ENCODE measurements around the gene EBF4.
"Not testable (repeated sequence)": the region's sequence is repeated elsewhere in the genome, so short reads cannot be mapped to it uniquely, and the experiment has no call there.

The EBF4 gene

DNA sequence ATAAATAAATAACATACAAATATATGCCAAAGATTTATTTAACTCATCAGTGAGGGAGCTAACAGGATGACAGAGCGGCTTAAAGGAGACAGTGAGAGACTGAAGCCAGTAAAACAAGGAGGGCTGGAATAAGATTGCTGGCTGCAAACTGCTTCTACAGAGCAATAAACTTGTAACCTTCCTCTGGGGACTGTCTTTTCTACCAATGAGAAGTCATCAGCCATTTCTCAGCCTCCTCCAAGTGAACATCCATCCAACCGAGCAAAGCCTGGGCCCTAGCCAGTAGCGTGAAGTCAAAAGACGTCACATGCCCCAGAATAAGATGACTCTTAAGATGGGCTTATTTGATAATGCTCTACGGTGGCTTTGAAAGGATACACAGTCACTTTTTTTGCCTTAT, 65.4 kb downstream of the EBF4 start:
- no peak for FAIRE-seq
- no peak for DNase-seq (ENCODE audit: insufficient read length)
- no peak for TF ChIP-seq POLR2AphosphoS5 (IDR thresholded peaks at IDR 0.05; ENCODE audit: low read depth, low read length)
- TF ChIP-seq TAF1 (IDR thresholded peaks at IDR 0.05; ENCODE audit: borderline replicate concordance, low read depth, low read length) = no peak
- TF ChIP-seq POLR2A (IDR thresholded peaks at IDR 0.05; ENCODE audit: low read depth, low read length) = no peak

DNA sequence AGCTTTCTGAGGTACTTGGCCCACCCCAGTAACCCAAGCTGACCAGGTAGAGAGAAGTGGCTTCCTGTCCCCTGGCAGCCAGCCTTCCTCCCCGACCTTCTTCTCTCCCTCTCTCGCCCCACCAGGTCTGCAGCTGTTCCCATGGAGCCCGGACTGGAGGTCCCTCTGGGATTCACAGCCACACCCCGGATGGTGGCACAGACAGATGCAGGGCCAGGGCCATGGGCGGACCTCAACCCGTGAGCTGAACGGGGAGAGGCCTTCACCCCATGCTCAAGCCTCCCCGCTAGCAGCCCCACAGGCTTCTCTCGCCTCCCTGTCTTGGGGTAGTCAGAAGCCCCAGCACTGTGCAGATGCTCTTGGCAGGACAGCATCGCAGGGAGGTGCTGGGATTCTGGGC, 66.6 kb downstream of the EBF4 start:
- FAIRE-seq = no peak
- TF ChIP-seq TAF1 (IDR thresholded peaks at IDR 0.05; ENCODE audit: borderline replicate concordance, low read depth, low read length) (no peak), POLR2AphosphoS5 (IDR thresholded peaks at IDR 0.05; ENCODE audit: low read depth, low read length) (no peak), POLR2A (IDR thresholded peaks at IDR 0.05; ENCODE audit: low read depth, low read length) (no peak)

DNA sequence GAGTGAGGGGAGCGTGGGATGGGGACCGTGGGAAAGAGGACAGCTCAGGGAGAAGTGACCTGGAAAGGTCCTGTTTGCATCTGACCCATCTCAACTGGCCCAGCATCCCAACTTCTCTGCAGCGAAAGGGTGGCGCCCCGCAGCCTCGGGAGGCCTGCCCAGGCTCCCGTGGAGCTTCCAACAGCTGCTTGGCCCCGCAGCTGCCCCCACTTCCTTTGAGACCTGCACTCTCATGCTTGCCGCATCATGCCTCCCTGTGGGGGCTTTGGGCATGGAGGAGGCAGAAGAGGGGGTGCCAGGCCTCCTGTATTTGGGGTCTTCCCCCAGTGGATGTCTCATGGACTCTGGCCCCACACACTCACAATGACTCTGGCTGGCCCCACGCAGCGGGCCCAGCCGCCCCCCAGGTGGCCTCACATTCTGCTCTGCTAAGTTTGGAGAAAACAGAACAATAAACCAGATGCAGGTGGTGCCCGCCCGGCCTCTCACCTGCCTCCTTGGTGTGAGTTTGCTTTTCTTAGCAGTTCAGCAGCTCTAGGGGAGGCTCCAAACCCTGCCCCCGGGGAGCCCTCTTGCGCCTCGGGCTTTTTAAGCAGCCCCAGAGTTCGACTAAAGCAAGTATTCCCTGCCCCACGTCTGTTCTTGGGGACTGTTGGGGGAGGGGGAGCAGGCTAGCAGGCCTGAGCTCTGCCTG, 67.2 kb downstream of the EBF4 start:
- FAIRE-seq = no peak
- no peak for DNase-seq (ENCODE audit: insufficient read length)
- TF ChIP-seq POLR2AphosphoS5 (IDR thresholded peaks at IDR 0.05; ENCODE audit: low read depth, low read length) = no peak
- TF ChIP-seq TAF1 (IDR thresholded peaks at IDR 0.05; ENCODE audit: borderline replicate concordance, low read depth, low read length) = no peak
- no peak for TF ChIP-seq POLR2A (IDR thresholded peaks at IDR 0.05; ENCODE audit: low read depth, low read length)

More for the DNA sequence above, 66.6 kb downstream of the EBF4 start:
- DNase-seq (ENCODE audit: insufficient read length) = no peak

GRCh38 chr20:2760297-2760951, 67.8 kb downstream of the EBF4 start:
- TF ChIP-seq POLR2A (IDR thresholded peaks at IDR 0.05; ENCODE audit: low read depth, low read length) (no peak), POLR2AphosphoS5 (IDR thresholded peaks at IDR 0.05; ENCODE audit: low read depth, low read length) (no peak), TAF1 (IDR thresholded peaks at IDR 0.05; ENCODE audit: borderline replicate concordance, low read depth, low read length) (no peak)
- FAIRE-seq = no peak
- no peak for DNase-seq (ENCODE audit: insufficient read length)

DNA sequence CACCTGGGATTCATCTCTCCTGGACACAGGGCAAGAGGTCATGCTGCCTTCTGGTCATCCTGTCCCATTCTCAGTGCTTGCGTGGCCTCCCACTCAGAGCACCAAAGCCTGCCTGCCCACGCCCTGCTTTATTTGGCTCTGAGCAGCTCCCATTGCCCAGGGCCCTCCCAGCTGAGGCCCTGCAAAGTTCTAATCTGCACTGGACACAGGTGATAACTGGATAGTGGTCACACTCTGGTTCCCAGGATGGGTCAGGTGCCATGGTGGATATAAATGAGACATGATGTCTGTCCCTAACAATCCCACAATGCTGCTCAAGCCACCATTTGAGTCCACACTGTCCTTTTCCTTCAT, 68.3 kb downstream of the EBF4 start:
- FAIRE-seq (no peak), DNase-seq (ENCODE audit: insufficient read length) (no peak)
- TF ChIP-seq POLR2A (IDR thresholded peaks at IDR 0.05; ENCODE audit: low read depth, low read length) (no peak), POLR2AphosphoS5 (IDR thresholded peaks at IDR 0.05; ENCODE audit: low read depth, low read length) (no peak), TAF1 (IDR thresholded peaks at IDR 0.05; ENCODE audit: borderline replicate concordance, low read depth, low read length) (no peak)

DNA sequence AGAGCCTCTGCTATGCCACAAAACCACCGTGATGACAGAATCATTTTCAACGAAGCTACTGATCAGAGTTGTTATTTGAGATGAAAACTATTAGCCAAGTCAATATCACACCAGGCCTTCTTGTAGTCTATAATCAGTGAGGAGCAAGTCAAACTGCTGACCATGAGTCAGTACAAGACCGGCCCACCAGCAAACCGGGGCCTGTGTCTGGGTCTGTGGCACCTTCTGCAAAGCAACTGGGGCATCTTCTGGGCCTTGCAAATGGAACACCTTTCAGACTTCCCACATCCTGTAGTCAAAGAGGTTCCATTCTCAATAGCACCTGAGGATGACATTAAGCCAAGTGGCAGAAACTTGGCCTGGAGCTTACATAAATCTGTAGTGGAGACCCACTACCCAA, 69.3 kb downstream of the EBF4 start:
- TF ChIP-seq POLR2A (IDR thresholded peaks at IDR 0.05; ENCODE audit: low read depth, low read length) (no peak), TAF1 (IDR thresholded peaks at IDR 0.05; ENCODE audit: borderline replicate concordance, low read depth, low read length) (no peak), POLR2AphosphoS5 (IDR thresholded peaks at IDR 0.05; ENCODE audit: low read depth, low read length) (no peak)
- FAIRE-seq (no peak), DNase-seq (ENCODE audit: insufficient read length) (no peak)

DNA sequence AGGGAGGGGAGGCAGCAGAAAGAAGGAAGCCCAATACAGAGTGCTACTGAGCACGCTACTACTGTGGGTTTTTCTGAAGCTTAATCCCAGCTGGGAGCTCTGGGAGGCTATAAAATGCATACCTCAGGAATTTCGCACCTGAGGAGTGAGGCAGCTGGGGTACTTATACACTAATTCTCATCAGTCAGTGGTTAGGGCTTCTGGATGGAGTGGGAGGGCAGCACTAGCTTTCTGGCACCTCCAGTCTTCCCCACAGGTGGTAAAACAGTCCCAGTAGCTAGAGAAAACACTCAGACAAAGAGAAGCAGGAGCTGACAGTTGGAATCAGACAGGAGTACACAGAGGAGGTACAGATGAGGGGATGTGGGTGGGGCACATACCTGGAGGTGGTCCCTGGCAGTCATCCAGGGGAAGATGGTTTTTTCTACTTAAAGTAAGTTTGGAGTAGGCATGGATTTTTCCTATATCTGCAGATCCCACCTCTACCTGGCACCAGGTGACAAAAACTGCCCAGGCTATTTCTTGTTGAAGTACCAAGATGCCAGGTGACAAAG, 70.1 kb downstream of the EBF4 start:
- DNase-seq (ENCODE audit: insufficient read length) (no peak), FAIRE-seq (no peak)
- no peak for TF ChIP-seq POLR2AphosphoS5 (IDR thresholded peaks at IDR 0.05; ENCODE audit: low read depth, low read length)
- no peak for TF ChIP-seq TAF1 (IDR thresholded peaks at IDR 0.05; ENCODE audit: borderline replicate concordance, low read depth, low read length)
- TF ChIP-seq POLR2A (IDR thresholded peaks at IDR 0.05; ENCODE audit: low read depth, low read length) = no peak

- DNase-seq (ENCODE audit: insufficient read length) = no peak
- no peak for FAIRE-seq
- TF ChIP-seq TAF1 (IDR thresholded peaks at IDR 0.05; ENCODE audit: borderline replicate concordance, low read depth, low read length) = no peak
- no peak for TF ChIP-seq POLR2AphosphoS5 (IDR thresholded peaks at IDR 0.05; ENCODE audit: low read depth, low read length)
- no peak for TF ChIP-seq POLR2A (IDR thresholded peaks at IDR 0.05; ENCODE audit: low read depth, low read length)
These were observed 70.6 kb downstream of the EBF4 start for GRCh38 chr20:2763186-2763585.

DNA sequence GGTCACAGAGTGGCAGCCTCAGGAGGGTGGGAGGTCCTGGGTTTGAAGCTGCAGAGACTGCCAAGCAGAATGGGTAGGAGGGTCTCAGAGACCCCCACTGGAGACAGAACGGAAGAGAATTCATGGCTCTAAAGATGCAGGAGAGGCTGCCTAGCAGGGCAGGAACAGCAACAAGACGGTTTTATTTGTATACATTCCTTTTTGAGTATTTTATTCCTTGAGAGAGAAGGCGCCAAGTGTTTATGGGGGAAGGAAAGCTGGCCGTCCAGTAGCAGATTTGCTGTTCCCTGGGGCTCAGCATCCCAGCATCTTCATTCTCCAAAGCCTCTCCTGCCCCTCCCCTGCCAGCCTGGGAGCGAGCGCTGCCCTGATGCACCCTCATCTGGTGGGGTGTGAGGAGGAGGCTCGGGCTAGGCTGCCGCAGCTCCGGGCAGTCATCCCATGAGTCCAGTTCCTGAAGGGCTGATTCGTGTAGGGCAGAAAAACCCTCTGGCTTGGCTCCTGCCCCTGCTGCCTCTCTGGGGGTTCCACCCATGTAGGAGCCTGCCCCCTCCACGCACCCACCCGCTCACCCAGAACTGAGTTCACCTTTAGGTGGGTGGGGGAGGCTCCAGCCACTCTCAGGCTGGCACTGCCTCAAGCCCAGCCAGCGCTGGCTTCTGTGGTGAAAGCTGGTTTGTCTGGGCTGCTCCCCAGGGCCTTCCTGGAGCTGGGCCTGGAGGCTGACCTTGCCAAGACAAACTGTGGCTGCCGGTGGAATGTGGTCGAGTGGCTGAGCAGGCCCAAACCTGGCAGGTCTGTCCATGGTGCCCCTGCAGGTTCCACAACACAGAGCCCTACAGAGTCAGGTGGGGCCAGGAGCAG, 75.4 kb downstream of the EBF4 start:
- FAIRE-seq = no peak
- no peak for DNase-seq (ENCODE audit: insufficient read length)

GRCh38 chr20:2768632-2769015, 76.0 kb downstream of the EBF4 start:
- FAIRE-seq (no peak), DNase-seq (ENCODE audit: insufficient read length) (no peak)
- TF ChIP-seq POLR2AphosphoS5 (IDR thresholded peaks at IDR 0.05; ENCODE audit: low read depth, low read length) (no peak), TAF1 (IDR thresholded peaks at IDR 0.05; ENCODE audit: borderline replicate concordance, low read depth, low read length) (no peak), POLR2A (IDR thresholded peaks at IDR 0.05; ENCODE audit: low read depth, low read length) (no peak)

More for the DNA sequence above, 75.4 kb downstream of the EBF4 start:
- TF ChIP-seq TAF1 (IDR thresholded peaks at IDR 0.05; ENCODE audit: borderline replicate concordance, low read depth, low read length) (no peak), POLR2A (IDR thresholded peaks at IDR 0.05; ENCODE audit: low read depth, low read length) (no peak), POLR2AphosphoS5 (IDR thresholded peaks at IDR 0.05; ENCODE audit: low read depth, low read length) (no peak)

- not testable (repeated sequence) for DNase-seq (ENCODE audit: insufficient read length)
These were observed 77.5 kb downstream of the EBF4 start for GRCh38 chr20:2770091-2770490.

More at GRCh38 chr20:2770091-2770490, 77.5 kb downstream of the EBF4 start:
- not testable (repeated sequence) for FAIRE-seq
